Measurements from ENCODE around the gene PSG6.
"Not testable (repeated sequence)": the region's sequence is repeated elsewhere in the genome, so short reads cannot be mapped to it uniquely, and the experiment has no call there.

The PSG6 gene

GRCh38 chr19:42906162-42906561 is 11.5 kb downstream of the PSG6 start:
- not testable (repeated sequence) for DNase-seq (ENCODE audit: low read depth)

- peak; percentile 40 for DNase-seq (ENCODE audit: low read depth)
Measured at GRCh38 chr19:42900561-42900960, 17.1 kb downstream of the PSG6 start.

GRCh38 chr19:42899674-42900073 is 18.0 kb downstream of the PSG6 start:
- DNase-seq (ENCODE audit: low read depth) = not testable (repeated sequence)

- DNase-seq (ENCODE audit: low read depth) = not testable (repeated sequence)
Measured at GRCh38 chr19:42899110-42899509, 18.6 kb downstream of the PSG6 start.

DNA sequence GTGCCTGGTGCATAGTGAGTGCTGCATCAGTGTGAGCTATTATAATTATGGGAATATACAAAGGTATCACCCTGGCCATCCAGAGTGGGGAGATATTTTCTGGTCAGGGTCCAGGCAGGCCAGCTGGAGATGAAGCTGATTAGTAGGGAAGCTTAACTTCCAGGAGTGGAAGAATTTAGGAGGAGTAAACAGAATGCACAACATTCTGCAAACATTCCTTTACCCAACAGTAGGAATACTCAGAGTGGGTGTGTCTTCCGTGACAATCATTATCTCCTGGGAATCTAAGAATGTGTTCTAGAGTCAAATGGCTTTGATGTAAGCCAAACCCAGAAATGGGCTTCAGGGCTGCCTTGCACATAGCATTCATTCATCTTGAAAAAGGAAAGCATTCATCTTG is 19.0 kb downstream of the PSG6 start:
- not testable (repeated sequence) for DNase-seq (ENCODE audit: low read depth)

DNA sequence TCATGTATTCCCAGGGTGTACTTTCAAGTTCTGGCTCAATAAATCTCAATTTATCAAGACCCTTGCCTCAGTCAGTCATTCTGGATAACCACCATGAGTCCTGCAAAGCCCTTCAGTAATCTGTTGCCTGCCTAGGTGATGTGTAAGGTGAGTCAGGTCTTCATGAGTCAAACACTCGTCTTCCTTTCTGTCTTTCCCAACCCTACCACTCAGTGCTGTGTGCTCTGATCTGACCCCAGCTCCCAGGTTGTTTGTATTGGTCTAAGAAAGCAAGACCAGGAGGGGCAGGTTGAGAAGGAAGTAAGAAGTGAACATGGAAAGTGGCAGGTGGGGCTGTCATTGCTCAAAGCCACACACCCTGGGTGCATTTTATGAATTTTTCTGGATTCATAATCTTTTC is 20.0 kb downstream of the PSG6 start:
- DNase-seq (ENCODE audit: low read depth) = not testable (repeated sequence)

DNA sequence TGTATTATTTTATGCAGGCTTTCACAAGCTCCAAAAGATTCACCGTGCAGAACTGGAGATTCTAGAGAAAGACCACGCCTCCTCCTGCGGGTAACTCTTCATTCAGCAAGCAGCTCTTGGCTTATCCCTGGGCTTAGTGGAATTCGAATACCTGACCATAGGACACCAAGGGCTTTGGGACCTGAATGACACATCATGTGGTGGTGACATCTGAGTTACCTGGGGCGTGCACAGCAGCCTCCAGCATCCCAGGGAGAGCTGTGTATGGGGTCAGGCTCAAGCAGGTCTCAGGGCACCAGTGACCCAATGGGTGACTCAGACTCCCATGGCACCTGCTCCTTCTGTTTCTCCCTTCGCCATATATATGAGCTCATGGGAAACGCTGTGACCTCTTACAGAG is 27.2 kb downstream of the PSG6 start:
- not testable (repeated sequence) for DNase-seq (ENCODE audit: low read depth)

DNA sequence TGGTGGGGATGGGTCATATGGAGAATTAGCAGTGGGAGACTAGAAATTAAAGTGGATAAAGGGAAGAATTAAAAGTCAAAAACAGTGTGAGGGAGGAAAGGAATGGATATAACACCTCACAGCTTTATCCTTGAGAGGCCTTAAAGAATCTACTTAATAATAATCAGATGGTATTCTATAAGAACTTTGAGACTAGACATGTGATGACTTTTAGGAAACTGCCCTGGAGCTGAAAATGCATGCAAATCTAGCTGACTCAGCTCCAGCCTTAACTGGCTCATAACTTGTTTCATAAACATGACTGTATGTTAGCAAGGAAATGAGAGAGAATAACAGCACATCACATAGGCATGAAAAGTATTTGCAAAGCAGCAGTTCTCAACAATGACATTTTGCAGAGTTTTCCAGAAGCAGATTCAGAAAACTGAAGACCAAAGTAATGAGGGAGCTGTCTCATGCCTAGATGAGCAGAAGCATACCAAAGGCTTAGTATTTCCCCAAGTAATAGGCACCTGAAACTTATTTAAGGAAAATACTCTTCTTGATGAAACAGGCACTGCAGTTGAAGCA is 29.7 kb downstream of the PSG6 start:
- not testable (repeated sequence) for DNase-seq (ENCODE audit: low read depth)

GRCh38 chr19:42882730-42883129 is 35.0 kb downstream of the PSG6 start:
- not testable (repeated sequence) for DNase-seq (ENCODE audit: low read depth)

- DNase-seq (ENCODE audit: low read depth) = not testable (repeated sequence)
Measured at GRCh38 chr19:42882010-42882409, 35.7 kb downstream of the PSG6 start.

GRCh38 chr19:42881279-42881678 is 36.4 kb downstream of the PSG6 start:
- DNase-seq (ENCODE audit: low read depth) = not testable (repeated sequence)

GRCh38 chr19:42880621-42881020 is 37.1 kb downstream of the PSG6 start:
- DNase-seq (ENCODE audit: low read depth) = not testable (repeated sequence)

DNA sequence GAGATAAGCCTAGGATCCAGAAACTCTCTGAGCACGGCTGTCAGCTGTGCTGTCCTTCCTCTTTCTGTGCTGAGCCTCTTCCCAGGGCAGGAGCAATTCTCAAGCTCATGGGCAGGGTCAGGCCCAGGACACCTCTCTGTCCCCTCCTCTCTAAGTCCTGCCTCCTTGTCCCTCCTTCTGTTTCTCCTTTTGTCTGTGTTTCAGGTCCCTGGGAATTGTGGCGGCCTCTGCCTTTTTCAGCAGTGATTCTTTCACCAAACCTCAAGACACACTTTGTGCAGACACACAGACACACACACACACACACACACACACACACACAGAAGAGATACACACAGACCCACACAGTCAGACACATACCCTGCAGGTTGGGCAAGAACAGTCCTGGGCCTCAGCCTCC is 38.1 kb downstream of the PSG6 start, which contains the start of gene PSG1:
PSG1 (minus strand) TSS at position 101 of the 400 bp plus-strand sequence. CDS start 132 bp downstream, outside the sequence.
- DNase-seq (ENCODE audit: low read depth) = no peak

- DNase-seq (ENCODE audit: low read depth) = peak; percentile 63
Measured at GRCh38 chr19:42876596-42876995, 41.1 kb downstream of the PSG6 start.

DNA sequence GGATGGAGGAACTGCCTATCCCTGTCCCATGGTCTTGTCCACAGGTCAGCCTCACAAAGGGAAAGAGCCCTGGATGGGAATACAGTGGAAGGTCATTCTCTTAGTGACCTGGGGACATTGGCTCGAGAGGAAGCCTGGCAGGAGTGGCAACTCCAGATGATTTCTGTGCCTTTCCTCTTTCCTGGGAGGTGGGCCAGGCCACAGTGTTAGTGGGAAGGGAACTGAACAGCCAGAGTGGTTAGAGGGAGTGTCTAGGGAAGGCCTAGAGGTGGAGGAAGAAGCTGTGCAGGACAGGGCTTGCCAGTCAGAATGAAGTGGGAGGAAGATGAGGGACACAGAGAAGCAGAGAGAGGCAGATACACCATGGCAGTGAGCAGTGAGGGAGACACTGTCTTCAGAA is 41.8 kb downstream of the PSG6 start:
- not testable (repeated sequence) for DNase-seq (ENCODE audit: low read depth)

DNA sequence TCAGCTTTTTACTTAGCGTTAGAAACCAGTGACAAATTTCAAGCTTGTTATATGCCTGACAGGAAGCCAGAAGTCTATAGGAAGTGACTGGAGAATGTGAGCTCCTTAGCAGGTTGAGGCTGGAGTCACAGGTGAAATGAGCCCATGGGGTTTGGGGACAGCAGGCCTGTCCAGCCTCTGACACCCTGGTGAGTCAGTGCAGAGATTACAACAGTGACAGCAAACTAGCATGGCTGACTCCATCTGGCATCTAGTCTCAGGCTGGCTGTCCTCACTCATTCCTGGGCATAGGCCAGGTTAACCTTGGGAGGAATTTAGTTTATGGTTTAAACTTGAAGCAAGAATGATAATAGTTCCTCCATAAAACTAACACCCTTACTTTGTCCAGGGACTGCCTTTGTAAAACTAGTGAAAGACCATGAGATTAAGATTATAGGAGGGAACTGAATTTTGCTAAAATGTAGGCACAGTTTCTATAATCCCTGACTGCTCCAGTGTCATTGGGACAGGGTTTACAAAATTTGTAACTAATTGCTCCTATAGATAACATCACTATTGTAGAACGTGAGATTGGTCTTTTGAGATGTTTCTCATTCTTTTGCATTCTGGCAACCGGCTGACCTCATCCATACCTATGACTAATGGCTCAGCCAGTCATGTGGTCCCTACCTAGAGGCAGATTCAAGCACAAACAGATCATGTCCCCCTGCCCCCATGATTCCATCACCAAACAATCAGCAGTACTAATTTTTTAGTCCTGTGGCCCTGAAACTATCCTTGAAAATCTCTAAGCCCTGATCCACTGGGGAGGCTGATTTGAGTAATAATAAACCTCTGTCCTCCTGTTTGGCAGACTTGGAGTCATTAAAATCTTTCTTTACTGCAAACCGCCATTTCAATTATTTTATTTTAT is 42.5 kb downstream of the PSG6 start:
- DNase-seq (ENCODE audit: low read depth) = peak; percentile 78

- not testable (repeated sequence) for DNase-seq (ENCODE audit: low read depth)
Measured at GRCh38 chr19:42874136-42874535, 43.6 kb downstream of the PSG6 start.

- no peak for DNase-seq (ENCODE audit: low read depth)
Measured at GRCh38 chr19:42872608-42873007, 45.1 kb downstream of the PSG6 start.

GRCh38 chr19:42857544-42857867 is 60.2 kb downstream of the PSG6 start:
- no peak for DNase-seq (ENCODE audit: low read depth)

DNA sequence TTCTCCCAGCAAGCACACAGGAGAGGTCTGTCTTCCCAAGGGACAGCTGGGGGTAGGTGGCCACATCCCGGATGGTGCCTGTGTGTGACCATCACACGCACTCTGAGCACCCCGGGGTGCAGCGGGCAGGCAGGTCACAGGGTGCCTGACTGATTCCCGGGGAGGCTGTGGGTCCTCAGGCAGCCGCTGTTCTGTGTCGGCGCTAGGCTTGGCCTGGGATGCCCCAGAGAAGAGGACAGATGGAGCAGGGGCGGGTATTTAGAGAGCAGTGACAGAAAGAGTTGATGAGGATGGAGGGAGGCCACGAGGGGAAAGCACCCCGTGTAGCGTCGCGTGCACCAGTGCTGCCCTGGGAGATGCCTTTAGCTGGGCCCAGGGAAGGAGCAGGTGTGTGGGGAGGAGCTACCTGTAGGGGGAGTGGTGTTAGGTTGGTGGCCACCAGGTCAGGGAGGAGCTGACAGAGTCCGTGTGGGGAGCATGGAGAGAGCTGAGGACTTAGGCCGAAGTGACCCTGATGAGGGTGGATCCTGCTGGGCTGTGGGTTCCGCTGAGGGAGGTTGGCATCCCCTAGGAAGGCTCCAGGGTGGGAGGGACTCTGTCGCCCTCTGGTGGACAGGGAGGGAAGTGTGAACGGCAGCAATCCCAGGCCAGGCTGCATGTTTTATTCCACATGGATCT is 60.7 kb downstream of the PSG6 start:
- not testable (repeated sequence) for DNase-seq (ENCODE audit: low read depth)

DNA sequence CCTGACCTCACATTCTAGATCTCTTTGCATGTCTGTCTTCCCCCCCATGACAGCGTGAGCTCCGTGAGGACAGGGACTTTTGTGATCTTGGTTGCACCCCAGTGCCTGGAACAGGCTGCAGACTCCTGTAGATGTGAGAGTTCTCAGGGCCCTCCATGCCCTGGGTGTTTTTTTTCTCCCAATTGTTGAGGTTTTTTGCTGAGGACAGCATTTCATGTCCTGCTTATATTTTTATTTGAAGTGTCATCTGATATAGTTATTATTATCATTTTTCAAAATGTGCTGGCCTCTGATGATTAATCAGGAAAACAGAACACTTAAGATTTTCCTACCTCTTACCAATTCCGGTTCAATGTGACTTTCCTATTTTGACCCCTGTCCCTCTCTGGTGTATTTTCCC is 62.9 kb downstream of the PSG6 start:
- DNase-seq (ENCODE audit: low read depth) = not testable (repeated sequence)

DNA sequence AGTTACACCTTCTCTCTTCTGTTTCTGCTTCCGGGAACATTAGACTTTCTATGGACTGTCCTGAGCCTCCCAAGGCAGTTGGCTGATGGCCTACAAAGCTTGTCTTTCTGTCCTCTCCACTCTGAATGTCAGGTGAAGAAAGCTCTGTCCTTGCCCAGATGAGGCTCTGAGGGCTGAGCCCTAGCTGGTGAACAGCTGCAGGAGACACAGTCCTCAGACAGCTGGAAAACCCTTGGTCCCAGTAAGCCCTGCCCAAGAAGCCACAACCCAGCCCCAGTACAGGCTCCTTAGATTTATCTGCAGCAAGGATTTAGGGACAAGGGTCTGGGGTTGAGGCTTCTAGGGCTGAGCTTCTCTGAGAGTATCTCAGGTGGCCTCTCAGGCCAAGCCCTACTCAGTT is 64.5 kb downstream of the PSG6 start:
- DNase-seq (ENCODE audit: low read depth) = not testable (repeated sequence)

DNA sequence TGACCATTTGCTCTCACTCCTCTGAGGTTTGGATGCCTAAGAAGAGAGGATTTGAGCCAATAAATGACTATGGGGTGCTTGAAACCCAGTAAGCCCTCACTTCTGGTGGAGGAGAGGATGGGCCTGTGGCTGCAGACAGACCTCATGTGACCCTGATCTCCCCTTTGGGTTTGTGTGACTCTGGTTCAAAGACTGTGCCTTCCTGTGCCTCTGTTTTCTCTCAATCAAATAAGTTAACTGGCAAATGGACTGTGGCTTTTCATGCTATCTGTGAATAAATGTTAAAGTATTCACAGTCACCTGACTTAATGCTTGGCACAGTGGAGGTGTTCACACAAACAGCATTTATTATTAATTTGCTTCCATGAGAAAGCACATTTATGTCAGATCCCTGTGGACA is 64.9 kb downstream of the PSG6 start:
- DNase-seq (ENCODE audit: low read depth) = peak; percentile 65

All from GM04503 (cell line).